ENCODE measurements around the gene MB21D2.

MB21D2 gene

DNA sequence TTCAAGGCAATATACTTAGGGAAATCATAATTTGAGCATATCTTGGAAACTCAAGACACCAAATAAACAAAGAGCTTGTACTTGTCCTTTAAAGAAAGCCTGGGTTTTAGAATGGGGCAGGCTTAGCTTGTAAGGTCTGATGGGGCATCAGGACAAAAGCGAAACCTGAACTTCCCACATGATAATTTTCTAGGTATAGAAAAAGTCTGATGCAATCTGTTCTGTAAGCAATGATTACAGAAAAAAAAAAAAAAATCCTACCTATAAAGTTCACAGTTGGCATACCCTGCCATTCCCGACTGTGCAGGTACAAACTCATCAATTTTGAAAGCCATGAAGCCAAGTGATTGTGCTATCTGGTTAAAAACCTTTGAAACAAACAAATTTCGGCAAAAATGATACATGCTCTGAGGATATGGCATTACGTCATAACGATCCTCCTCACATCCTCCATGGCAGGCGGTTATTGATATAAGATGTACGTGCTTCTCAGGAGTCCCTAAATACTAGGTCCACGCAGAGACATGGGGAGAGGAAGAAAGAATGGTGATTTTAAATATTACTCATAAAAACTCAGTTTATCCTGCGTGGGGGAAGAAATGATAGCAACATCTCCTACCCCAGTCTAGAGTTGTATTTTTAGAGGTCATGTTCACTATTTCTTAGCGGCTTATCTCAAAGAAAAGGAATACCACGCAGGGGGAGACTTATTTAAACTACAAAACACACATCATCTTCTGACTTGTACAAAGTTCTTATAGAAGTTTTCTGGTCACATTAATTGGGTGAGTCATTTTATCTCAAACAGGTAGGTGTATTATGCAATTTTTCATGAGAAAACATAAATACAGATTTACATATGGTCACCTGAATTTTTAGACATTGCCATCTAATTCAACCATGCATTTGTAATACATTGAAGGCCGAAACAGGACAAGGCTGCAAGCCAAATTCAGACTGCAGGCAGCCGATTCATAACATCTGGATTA lies 27.0 kb downstream of the MB21D2 start:
- no peak for DNase-seq (ENCODE audit: low read depth)

DNA sequence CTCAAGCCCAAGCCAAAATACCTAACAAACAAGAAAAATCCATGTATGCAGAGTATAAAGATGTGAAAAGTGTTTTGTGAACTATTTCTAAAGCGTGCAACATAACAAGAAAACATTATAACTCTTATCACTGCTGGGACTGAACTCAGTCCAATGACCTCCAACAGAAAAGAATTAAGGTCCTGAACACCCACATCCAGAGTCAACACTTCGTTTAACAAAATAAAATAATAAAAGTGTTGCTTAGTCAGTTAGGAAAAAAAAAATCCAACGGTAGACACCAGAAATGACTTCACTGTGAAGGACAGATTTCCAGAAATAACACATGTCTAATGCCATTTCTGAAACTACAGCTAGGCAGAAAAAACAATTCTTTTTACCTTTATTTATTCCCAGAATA lies 28.0 kb downstream of the MB21D2 start:
- DNase-seq (ENCODE audit: low read depth): no peak

DNA sequence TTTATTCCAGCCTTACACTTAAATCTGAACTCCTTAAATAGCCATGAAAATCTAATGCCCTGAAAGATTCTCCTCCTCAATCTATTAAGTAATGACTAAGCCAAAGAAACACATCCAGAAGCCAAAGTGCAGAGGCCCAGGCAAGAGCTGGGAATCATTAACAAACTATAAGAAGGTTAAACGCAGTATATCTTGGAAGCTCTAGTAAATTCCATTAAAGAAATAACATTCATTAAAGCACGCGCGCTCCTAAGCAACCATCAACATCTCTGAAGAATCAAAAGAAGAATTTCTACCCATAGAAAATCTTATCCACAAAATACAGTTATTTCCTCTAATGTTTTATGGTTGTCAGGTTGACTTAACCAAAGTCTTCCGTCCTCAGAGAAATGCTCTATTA lies 29.5 kb downstream of the MB21D2 start:
- DNase-seq (ENCODE audit: low read depth): no peak

DNA sequence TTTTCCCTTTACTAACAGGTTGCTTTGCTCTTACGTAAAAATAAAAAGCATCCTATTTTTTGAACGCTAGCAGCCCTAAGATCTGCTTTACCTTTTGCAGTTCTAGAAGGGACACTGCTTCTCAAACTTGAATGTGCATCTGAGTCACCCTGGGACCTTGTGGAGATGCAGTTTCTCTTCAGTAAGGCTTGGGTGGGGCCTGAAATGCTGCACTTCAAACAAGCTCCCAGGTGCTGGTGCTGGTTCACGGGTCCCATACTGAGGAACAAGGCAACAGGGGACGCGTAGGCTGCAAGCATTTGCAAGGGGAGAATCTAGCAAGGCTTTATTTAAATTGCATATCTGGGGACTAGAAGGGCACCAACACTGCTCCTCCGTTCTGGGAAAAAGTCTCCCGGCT lies 30.0 kb downstream of the MB21D2 start:
- DNase-seq (ENCODE audit: low read depth): no peak

DNA sequence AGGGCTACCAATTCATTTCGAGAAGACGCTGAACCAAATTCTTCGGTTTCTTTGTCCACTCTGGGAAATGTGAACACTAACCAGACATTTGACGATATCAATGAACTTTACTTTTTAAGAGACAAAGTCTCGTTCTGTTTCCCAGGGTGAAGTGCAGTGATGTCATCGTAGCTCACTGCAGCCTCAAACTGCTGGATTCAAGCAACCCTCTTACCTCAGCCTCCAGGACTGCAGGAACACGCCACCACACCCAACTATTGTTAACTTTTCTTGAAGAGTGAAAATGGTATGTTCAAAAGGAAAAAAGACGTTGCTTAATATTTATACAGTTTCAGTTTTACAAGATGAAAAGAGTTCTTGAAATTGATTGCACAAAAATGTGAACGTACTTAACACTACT lies 30.6 kb downstream of the MB21D2 start:
- DNase-seq (ENCODE audit: low read depth): no peak

DNA sequence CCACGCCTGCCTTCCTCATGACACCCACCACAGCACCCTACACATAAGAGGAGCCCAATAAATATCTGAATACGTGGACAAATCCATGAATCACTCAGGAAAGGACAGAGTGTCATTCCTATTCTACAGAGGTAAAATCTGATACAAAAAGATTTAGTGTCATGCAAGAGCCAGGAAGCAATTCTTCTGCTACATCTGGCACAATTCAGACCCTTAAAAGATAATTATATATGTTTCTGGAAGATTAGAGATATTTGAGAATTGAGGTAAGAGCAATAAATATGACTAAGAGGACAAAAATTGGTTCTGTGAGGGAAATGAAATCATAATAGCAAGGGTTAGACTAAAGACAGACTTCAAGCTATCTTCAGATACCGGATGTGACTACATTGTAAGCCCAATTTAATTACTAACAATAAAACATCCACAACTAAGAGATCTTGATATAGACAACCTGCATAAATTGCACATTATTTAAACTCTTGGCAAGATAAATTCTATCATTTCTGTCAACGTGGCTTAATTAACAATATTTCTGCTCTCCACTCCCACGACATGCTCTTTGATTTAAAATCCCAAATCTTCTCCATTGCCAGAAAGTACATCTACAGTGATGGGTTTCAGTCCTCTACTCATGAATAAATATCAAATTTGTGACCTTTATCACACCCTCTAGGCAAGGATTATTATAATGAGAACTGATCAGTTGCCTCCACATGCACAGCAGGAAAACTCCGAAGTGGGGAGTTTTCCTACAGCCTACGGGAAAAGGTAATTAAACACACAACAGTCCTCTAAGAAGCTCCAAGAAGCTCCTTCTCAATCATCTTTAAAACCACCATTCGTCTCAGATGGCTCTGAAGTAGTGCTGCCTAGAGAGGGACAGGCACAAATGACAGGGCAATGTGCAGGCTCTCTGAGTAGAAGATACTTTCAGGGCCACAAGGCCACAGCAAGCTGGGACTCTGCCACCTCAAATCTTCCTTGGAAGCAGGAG lies 32.6 kb downstream of the MB21D2 start:
- DNase-seq (ENCODE audit: low read depth): peak; percentile 81

DNA sequence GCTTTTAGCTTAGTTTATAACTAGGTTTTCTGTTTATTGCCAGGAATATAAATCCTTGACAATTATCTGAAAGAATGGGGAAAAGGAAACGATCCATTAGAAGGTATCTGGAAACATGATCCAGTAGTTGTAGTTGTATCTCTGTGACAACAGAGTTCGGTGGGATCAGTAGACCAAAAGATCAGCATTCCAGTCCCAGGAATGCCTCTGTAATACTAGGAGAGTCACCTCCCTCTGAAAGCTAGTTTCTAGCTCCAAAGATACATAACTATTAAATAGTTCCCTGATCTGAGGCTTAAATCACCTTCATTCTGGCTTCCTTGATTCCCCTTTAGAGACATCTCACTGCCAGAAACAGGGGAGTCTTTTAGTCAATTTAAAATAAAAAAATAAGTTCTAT lies 34.1 kb downstream of the MB21D2 start:
- no peak for DNase-seq (ENCODE audit: low read depth)

DNA sequence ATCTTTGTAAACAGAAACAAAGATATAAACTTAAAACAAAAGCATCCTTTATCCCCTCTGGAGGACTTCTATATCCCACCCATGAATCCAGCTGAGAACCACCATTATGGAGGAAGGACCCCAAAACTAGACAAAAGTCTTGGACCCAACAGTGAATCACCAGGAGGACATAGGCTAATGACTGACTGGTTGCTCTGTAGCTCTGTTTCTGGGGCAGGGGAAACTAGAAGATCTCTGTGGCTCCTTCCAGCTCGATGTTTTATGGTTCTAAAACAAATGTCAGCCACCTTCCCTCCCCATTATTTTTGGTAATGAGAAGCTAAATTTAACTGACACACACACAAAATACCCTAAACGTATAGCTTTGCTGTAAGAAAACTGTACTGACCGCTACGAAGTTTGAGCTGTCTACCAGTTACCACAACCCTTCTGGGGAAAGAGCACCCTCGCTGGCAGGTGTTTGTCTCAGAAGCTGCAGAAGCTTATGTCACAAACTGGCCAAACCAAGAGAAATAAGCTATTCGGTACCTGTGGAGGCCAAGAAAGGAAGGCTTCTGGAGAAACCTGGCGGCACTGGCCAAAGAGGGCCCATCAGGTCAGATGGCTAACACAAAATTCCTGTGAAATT lies 36.4 kb downstream of the MB21D2 start:
- no peak for DNase-seq (ENCODE audit: low read depth)

DNA sequence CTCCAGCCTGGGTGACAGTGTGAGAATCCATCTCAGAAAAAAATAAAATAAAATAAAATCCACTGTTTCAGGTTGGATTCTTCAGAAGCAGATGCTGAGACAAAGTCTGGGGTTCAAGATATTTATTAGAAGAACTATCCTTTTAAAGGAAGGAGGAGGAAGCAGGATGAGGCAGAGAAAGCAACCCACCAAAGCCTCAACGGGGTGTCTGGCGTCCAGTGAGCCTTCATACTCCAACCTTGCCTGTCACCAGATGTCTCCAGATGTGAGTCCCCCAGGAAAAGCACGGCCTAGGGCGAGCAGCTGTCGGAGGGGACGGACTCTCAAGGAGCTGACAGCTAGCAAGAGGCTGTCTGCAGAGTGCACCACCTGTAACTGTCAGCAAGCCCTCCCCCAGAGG lies 37.3 kb downstream of the MB21D2 start:
- DNase-seq (ENCODE audit: low read depth): no peak

DNA sequence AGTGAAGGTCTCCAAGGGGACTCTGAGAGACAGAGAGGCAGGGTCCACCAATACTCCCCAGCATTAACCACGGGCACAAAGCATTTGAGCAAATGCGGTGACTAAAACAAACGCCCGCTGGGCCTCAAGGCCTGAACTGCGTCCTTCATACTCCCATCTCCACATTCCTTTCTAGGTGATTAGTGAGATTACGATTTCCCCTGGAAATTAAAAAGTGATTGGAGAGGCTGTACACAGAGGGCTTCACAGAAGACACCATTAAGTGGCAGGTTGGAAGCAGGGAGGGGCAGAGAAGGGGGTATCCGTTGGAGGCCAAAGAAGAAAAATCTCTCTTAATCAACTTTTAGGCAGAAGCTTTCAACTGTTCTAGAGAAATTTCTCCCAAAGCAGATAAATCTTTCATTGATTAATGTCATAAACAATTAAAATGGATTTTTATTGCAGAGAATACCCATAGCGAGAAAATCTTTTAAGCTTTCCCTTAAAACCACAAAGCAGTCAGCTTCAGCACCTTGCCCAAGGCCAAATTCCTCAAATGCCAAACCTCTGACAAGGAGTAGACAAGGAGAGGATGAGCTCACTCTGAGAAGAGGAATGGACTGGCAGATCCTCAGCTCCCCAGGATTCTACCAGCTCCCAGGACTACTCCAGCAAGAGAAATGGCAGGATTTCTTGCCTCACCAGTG lies 38.2 kb downstream of the MB21D2 start:
- DNase-seq (ENCODE audit: low read depth): peak; percentile 97

DNA sequence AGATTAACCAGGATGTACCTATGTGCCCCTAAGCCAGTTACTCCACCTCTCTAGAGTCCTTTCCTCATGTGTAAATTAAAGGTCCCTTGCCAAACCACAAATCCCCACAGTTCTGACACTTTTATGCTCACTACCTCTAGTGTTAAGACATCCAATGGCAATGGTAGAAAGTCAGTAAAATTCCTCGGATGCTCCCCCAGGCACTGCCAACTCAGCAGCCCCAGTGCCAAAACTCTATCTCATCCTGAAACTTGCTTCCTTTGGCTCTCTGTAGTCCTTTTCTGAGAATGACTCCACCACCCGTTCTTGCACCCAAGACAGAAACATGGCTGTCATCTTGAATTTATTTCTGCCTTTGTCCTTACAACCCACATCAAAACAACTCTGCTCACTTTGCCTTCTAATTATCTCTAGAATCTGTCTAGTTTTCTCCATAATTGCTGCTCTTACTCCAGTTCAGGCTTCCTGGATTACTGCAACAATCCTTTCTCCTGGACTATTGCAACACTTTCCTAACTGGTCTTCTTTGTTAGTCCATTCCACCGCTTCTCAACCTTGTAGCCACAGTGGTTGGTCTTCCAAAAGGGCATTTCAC lies 41.6 kb downstream of the MB21D2 start:
- no peak for DNase-seq (ENCODE audit: low read depth)

DNA sequence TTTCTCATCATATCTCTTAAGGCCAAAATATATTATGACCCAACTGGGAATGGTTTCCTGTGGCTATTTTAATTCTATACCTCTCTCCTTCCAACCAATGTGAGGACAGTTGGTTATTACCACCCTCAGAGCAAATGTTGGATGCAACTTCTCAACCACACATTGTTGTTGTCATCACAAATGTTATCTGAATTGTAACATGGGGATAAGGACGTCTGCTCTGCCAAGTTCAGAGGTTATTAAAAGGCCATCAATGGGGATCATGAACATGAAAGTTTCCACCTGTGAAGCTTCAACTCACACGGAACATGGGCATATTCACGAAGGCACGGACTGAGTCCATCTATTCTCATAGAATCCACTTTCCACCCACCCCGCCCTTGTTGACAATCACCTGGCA lies 46.8 kb downstream of the MB21D2 start:
- DNase-seq (ENCODE audit: low read depth): no peak

DNA sequence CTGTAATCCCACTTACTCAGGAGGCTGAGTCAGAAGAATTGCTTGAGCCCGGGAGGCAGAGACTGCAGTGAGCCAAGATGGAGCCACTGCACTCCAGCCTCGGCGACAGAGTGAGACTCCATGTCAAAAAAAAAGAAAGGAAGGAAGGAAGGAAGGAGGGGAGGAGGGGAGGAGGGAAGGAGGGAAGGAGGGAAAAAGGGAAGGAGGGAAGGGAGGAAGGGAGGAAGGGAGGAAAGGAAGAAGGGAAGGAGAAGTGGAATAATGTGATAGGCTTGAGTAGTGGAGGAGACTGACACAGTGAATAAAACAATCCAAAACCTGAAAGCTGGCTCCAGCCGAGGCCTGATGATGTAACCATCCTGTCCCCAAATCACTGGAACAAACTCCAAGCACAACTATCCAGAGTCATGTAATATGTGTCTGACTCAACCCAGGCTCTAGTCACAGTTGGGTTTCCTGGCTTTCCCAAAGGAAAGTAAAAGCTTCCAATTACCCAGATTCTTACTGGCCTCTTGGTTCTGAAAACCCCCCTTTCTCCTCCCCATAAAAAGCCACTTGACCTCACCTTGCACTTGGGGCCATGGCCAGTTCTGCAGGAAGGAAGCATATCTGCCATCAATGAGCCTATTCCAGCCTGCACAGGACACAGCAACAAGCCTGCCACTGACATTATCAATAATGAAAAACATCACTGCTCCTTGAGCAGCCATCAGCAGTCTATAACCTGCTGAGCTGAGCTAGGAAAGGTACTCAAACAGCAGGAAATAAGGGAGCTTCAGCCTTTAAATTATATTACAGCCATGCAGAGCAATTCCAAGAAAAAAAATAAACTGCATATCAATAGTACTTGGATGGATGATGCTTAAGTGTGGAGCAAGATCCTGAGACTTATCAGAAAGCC lies 48.3 kb downstream of the MB21D2 start:
- DNase-seq (ENCODE audit: low read depth): no peak

DNA sequence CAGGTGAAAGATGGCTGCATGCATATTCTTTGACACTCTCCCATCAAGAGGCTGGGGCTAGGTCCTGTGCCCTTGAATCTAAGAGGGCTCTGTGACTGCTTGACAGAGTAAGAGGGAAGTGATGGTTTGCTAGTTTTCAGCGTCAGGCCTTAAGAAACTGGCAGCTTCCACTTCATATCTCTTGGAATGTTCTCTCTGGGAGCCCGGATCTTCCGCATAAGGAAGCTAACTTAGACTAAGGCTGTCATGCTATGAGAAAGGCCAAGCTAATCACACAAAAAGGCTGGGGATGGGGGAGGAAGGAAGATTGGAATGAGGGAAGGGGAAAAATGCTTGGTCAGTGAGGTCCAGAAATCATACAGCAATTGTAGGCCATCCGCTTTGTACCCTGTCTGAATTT lies 50.0 kb downstream of the MB21D2 start:
- DNase-seq (ENCODE audit: low read depth): no peak

DNA sequence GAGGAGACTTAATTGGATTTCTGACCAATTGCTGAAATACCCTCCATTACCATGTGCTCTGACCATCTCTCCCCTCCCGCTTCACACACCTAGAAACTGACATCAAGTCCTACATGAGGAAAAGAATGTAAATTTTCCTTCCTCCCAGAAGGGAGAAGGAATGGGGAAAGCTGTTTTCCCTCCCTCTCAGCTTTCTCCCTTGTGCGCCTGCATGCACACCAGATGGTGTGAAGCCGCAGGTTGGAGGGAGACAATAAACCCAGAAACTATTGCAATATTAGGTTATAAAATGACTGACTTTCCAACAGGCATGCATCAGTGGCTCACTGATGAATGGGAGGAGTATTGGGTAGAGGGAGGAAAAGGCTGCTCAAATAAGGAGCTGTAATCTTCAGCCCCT lies 50.9 kb downstream of the MB21D2 start:
- DNase-seq (ENCODE audit: low read depth): no peak

DNA sequence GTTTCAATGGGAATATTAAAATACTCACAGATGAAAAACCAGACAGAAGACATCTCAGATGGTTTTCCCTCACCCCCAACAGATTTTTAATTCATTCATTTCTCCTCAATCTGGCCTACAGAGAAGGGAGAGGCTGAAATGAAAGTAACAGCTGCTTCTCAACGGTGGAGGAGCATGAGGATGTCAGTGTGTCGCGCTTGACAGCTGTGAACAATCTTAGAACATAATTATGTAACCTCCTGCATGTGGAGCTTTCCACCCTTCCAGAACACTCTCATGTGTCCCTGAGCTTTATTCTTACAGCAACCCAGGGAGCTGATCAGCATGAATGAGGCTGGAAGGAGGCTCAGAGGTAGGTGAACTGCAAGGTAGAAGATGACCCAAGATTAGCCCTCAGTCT lies 52.7 kb downstream of the MB21D2 start:
- no peak for DNase-seq (ENCODE audit: low read depth)

DNA sequence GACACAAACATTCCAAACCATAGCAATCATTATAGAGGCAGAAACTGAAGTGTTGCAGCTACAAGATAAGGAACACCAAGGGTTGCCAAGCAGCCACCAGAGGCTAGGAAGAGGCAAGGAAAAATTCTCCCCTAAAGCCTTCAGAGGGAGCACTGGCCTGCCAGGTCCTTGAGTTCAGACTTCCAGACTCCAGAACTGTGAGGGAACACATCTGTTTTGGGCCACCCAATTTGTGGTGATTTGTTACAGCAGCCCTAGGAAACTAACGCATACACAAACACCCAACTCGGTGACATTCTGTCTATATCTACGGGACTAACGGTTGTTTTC lies 54.6 kb downstream of the MB21D2 start:
- no peak for DNase-seq (ENCODE audit: low read depth)

DNA sequence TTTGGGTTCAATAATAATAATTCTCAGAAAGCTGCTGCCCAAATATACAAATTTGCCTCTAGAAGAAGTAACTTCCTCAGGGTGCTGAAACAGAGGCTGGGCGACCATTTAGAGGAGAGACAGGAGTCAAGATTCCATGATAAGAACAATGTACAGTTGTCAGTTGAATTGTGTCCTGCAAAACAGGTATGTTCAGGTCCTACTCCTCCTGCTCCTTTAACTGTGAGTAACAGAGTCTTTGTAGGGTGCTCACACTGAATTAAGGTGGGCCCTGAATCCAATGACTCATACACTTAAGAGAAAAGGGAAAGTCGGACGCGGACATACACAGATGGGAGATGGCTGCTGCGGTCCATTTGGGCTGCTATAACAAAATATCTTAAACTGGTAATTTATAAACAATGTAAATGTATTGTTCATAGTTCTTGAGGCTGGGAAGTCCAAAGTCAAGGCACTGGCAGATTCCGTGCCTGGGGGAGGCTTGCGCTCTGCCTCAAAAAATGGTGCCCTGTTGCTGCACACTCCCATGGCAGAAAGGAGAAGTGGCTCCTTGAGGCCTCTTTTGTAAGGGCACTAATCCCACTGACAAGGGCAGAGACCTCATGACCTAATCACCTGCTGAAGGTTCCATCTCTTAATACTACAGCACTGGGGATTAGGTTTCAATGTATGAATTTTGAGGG lies 55.1 kb downstream of the MB21D2 start:
- DNase-seq (ENCODE audit: low read depth): no peak

DNA sequence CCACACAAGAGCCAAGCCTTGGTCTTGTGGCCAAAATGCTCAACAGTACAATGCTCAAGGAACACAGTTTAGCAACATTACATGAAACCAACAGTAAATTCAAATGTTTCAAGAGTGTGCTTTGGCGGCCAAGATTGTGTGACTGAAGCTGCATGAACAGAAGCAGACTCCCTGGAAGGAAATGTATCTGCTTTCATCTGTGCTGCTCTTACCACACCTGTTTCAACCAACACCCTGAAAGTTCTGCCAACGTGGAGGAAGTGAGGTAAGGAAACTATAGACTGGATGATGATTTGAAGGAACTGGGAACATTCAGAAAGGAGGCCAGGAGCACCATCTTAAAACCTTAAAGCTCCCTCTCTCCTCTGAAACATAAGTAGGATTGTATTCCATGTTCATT lies 55.7 kb downstream of the MB21D2 start:
- DNase-seq (ENCODE audit: low read depth): no peak

DNA sequence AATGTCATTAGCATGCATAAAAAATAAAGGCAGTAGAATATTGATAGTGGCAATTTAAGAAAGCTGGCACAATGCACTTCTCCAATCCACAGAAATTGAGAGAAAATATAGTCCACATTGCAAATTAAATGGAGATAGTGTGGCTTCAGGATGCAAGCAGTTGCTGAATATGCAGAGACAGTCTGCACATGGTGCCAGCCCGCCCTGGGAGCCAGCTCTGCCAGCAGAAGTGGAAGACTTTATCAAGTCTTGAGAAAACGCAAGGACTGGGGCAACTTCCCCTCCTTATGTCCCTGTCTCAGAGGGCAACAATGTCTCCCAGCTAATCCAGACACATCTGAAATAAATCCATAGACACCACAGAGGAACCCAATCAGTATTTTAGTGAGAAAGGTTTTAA lies 57.2 kb downstream of the MB21D2 start:
- DNase-seq (ENCODE audit: low read depth): no peak

Measured in HS-5 (cell line).